Glutamatergic neuron (in vitro differentiated cells): Measurements from ENCODE around the gene EDC4. TPM values are rescaled to one million over a fixed set of nuclear protein-coding genes. Genes with fewer than 3 reads are reported as not detected.
"Not testable (repeated sequence)": the region's sequence is repeated elsewhere in the genome, so short reads cannot be mapped to it uniquely, and the experiment has no call there.

ENCODE experiments used
- DNase-seq: peaks from one replicate; pipeline ENCODE4 v3.0.0; 2022
- H3K27ac Mint-ChIP-seq: one replicate; pipeline ENCODE4 v1.8.0; 2020; ENCODE audit warnings: mild to moderate bottlenecking, mixed read lengths, inconsistent platforms; ENCODE audit not compliant: unreplicated experiment
- H3K27me3 Mint-ChIP-seq: one replicate; pipeline ENCODE4 v1.8.0; 2020; ENCODE audit warnings: mild to moderate bottlenecking, moderate library complexity, mixed read lengths, inconsistent platforms; ENCODE audit not compliant: unreplicated experiment
- H3K36me3 Mint-ChIP-seq: one replicate; pipeline ENCODE4 v1.8.0; 2020; ENCODE audit warnings: mild to moderate bottlenecking, mixed read lengths, inconsistent platforms; ENCODE audit not compliant: unreplicated experiment
- H3K4me1 Mint-ChIP-seq: one replicate; pipeline ENCODE4 v1.8.0; 2020; ENCODE audit warnings: mild to moderate bottlenecking, low read depth, mixed read lengths, inconsistent platforms; ENCODE audit not compliant: unreplicated experiment
- H3K4me3 Mint-ChIP-seq: one replicate; pipeline ENCODE4 v1.8.0; 2020; ENCODE audit warnings: mild to moderate bottlenecking, mixed read lengths, inconsistent platforms; ENCODE audit not compliant: unreplicated experiment
- H3K9me3 Mint-ChIP-seq: one replicate; pipeline ENCODE4 v1.8.0; 2020; ENCODE audit warnings: mild to moderate bottlenecking, moderate library complexity, mixed read lengths, inconsistent platforms; ENCODE audit not compliant: unreplicated experiment
- total RNA-seq: library from RNA; stranded (reverse); fragmentation: NEBNext Ultra II Directional; extraction: Animal tissue kit (Norgen Biotek cat#: 25700); gene quantifications from one replicate; pipeline ENCODE4 v1.2.1, GENCODE V29; 2021; ENCODE audit not compliant: unreplicated experiment
- TF ChIP-seq, protein P1 (sequence below): fragments of 200-600 bp; sonication (generic); IDR thresholded peaks from one replicate; pipeline ENCODE4 v1.5.0; 2021; ENCODE audit not compliant: partially characterized antibody, unreplicated experiment

EDC4 gene
- total RNA-seq, 1 donor from 2014 or later: 142 TPM

DNA sequence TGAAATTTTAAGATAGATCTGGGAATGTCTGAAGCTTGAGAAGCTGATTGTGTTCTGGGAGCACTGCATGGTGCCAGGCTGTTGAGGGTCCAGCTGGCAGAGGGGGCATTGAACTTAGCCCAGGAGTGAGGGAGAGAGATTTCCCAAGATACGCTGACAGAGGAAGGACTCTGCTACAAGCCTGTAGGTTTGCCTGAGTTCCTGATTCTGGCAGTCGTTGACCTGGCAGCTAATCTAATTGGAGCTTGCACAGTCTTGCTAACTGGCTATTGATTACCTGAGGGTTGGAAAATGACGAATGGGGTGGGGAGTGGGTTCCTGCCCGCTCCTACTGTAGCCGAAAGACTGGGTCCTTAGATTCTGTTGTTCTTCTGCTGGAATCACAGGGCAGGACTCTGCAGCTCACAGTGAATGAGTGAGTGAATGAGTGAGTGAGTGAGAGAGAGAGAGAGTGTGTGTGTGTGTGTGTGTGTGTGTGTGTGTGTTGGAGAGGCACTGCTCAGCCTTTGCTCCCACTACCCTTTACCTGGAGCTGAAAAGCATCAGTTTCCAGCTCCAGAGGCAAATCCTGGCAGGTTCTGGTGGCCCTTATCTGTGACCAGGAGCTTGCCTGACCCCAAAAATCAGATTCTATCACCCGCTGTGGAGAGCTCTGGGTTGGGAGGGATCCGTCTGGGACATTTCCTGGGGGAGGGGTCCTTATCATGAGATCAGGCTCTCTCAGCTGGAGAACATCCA lies 42.1 kb downstream of the EDC4 start:
- Mint-ChIP-seq H3K27ac (peak overlapping the region; percentile 41), H3K27me3 (peaks cover 3% of the 10 kb centered on the region), H3K36me3 (no peaks in the 10 kb centered on the region), H3K9me3 (peaks cover 5% of the 10 kb centered on the region), H3K4me1 (peaks cover 16% of the 10 kb centered on the region), H3K4me3 (no peak overlapping the region)
- TF ChIP-seq, protein P1, sequence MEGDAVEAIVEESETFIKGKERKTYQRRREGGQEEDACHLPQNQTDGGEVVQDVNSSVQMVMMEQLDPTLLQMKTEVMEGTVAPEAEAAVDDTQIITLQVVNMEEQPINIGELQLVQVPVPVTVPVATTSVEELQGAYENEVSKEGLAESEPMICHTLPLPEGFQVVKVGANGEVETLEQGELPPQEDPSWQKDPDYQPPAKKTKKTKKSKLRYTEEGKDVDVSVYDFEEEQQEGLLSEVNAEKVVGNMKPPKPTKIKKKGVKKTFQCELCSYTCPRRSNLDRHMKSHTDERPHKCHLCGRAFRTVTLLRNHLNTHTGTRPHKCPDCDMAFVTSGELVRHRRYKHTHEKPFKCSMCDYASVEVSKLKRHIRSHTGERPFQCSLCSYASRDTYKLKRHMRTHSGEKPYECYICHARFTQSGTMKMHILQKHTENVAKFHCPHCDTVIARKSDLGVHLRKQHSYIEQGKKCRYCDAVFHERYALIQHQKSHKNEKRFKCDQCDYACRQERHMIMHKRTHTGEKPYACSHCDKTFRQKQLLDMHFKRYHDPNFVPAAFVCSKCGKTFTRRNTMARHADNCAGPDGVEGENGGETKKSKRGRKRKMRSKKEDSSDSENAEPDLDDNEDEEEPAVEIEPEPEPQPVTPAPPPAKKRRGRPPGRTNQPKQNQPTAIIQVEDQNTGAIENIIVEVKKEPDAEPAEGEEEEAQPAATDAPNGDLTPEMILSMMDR: no peak
- DNase-seq: no peak

DNA sequence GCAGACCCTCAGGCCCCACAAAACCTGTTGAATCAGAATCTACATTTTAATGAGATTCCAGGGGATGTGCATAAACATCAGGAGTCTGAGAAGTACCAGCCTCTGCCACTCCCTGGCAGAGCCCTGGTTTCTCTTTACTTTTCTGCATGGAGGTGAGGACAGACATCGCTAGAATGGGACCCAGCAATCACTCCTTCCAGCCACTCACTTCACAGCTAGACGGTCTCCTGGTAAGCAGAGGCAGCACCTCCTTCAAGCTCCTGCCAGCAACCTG lies 42.6 kb downstream of the EDC4 start:
- not testable (repeated sequence) for DNase-seq, H3K4me3 Mint-ChIP-seq, H3K27me3 Mint-ChIP-seq, H3K36me3 Mint-ChIP-seq, H3K9me3 Mint-ChIP-seq
- peaks cover 16% of the 10 kb centered on the region for H3K4me1 Mint-ChIP-seq
- H3K27ac Mint-ChIP-seq: peak overlapping the region; percentile 43

DNA sequence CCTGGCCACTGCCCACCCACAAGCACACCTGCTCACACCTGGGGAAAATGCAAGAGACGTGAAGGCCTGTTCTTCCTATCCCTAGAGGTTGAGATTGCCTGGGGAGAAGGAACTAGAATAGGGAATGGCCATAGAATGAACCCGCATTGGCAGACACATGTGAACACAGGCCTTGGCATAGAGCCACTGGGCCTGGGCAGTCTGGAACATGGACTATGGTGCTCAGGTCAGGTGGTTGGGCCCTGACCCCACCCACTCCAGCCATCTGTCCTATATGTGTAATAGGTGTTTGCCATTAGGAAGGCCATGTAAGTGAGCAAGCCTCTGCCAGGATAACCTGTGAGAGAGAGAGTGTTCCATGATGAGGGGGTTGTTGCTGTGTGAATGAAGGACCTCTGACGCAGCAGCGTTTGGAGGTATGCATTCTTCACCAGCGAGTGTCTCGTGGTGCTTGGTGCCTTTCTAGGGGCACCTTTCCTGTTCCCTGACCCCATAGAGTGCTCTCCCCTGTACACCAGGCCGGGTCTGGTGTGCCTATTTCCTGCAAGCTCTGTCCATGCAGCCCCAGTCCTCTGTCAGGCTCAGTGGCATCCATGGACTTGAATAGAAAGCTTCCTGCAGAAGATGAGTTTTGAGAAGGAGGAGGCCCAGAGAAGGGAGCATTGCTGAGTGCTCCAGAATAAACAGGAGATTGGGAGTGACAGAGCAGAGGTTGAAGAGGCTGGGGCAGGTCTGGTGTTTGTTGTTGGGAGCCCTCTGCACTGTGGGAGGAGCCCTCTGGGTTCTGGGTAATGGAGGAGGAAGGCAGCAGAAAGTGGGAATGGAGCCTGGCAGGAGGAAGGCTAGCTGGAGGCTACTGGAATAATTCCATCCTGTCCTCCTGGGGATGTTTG lies 43.2 kb downstream of the EDC4 start:
- H3K27ac Mint-ChIP-seq: peak overlapping the region; percentile 43
- peaks cover 16% of the 10 kb centered on the region for H3K4me1 Mint-ChIP-seq
- TF ChIP-seq, protein P1: no peak
- no peak overlapping the region for H3K4me3 Mint-ChIP-seq
- H3K27me3 Mint-ChIP-seq: peaks cover 3% of the 10 kb centered on the region
- DNase-seq: no peak
- peaks cover 5% of the 10 kb centered on the region for H3K9me3 Mint-ChIP-seq
- H3K36me3 Mint-ChIP-seq: no peaks in the 10 kb centered on the region

DNA sequence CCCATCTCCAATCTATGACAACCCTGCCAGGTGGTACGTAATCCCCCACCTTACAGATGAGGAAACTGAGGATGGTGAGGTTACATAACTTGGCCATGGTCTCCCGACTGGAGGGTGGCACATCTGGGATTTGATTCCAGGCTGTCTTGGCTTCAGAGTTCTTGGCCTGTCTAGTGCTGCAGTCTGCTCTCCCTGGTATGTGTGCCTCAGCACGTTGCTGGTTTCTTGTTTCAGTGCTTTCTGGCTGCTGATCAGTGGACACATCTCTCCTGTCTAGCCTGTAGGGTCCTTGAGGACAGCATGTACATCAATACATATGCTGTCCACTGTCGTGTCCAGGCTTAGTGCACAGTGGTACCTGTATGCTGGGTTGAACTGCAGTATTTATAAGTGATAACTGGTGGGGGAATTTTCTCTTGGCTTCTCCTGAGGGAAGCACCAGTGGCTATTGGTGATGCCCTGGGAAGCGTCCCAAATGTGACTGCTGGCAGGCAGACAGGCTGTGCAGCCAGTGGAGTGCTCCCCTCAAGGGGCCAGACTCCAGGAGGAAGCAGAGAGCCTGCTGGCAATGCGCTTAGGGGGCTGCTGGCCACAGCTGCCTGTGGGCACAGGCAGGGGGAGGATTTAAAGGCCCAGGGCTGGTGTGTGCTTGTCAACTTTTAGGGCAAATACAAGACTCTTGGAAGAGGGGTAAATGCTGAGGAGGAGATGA lies 44.4 kb downstream of the EDC4 start:
- TF ChIP-seq, protein P1: no peak
- no peaks in the 10 kb centered on the region for H3K36me3 Mint-ChIP-seq
- DNase-seq: peak; percentile 55
- peaks cover 6% of the 10 kb centered on the region for H3K27me3 Mint-ChIP-seq
- peak overlapping the region; percentile 75 for H3K27ac Mint-ChIP-seq
- peaks cover 6% of the 10 kb centered on the region for H3K9me3 Mint-ChIP-seq
- H3K4me3 Mint-ChIP-seq: peak overlapping the region; percentile 26
- peaks cover 16% of the 10 kb centered on the region for H3K4me1 Mint-ChIP-seq

DNA sequence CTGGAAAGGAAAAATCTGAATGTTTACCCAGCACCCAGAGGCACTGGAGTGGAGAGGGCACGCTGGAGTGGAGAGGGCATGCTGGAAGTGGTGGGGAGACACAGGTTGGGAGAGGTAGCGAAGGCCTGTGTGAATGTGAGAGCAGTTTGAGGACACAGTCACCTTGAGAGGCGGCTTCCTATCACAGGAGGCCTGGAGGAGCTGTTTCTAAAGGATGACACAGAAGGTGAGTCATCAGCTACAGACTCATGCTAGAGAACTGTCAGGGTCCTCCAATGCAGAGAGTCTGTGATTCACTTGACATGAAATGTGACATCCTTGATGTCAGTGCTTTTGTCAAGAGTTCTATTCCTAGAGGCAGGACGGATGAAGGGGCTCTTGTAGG lies 45.0 kb downstream of the EDC4 start:
- peaks cover 16% of the 10 kb centered on the region for H3K4me1 Mint-ChIP-seq
- peak overlapping the region; percentile 26 for H3K4me3 Mint-ChIP-seq
- H3K9me3 Mint-ChIP-seq: peaks cover 6% of the 10 kb centered on the region
- H3K27ac Mint-ChIP-seq: peak overlapping the region; percentile 75
- no peak for DNase-seq
- TF ChIP-seq, protein P1: no peak
- peaks cover 6% of the 10 kb centered on the region for H3K27me3 Mint-ChIP-seq
- no peaks in the 10 kb centered on the region for H3K36me3 Mint-ChIP-seq
